Measurements from ENCODE around the gene PIWIL4.

DNA sequence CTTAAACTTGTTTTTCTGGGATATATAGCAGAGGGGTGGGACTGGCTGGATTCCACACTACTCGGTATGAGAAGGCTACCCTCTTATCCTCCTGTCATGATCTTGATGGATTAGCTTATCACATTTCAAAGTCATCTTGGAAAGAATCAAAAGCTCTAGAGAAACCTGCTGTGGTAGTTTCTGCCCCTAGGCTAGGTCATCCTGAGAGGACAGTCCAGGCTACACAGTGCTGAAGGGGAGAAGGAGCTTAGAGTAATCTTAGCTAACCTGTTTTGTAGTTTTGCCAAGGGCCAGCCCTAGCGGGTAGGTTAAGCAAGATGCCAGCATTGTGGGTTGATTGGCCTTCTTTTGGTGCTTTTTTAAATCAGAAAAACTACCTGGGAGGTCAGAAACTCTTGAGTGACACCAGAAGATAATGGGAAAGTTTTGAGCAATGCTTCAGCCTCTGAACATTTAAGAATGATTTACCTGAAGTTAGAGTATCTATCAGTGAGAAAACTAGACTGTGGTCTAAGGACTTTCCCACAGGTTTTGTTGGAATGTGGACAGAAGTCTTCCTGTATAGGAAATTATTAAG lies 21.3 kb downstream of the PIWIL4 start:
- TF ChIP-seq, protein P1, sequence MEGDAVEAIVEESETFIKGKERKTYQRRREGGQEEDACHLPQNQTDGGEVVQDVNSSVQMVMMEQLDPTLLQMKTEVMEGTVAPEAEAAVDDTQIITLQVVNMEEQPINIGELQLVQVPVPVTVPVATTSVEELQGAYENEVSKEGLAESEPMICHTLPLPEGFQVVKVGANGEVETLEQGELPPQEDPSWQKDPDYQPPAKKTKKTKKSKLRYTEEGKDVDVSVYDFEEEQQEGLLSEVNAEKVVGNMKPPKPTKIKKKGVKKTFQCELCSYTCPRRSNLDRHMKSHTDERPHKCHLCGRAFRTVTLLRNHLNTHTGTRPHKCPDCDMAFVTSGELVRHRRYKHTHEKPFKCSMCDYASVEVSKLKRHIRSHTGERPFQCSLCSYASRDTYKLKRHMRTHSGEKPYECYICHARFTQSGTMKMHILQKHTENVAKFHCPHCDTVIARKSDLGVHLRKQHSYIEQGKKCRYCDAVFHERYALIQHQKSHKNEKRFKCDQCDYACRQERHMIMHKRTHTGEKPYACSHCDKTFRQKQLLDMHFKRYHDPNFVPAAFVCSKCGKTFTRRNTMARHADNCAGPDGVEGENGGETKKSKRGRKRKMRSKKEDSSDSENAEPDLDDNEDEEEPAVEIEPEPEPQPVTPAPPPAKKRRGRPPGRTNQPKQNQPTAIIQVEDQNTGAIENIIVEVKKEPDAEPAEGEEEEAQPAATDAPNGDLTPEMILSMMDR (IDR thresholded peaks at IDR 0.05) = no peak
- TF ChIP-seq POLR2A (IDR thresholded peaks at IDR 0.05) (no peak), POLR2AphosphoS5 (IDR thresholded peaks at IDR 0.05) (no peak)
